DND-41 (cell line): ENCODE results near the gene PCBP4.

Experiments
- ATAC-seq: fragments of 200-7000 bp; cut with Tn5 transposase; 3 replicates; pipeline ENCODE4 v1.9.1; 2021; ENCODE audit warnings: low read depth; ENCODE audit not compliant: insufficient read depth
- DNase-seq: peaks from one replicate; pipeline ENCODE4 v3.0.0-alpha.2; 2020
- H2AFZ ChIP-seq: 2 replicates; pipeline ENCODE4 v1.6.0; 2012; ENCODE audit warnings: low read depth, low read length
- H3K27ac ChIP-seq: 2 replicates; pipeline ENCODE4 v1.5.1; 2012; ENCODE audit warnings: low read length, inconsistent platforms
- H3K27me3 ChIP-seq: fragments of 200-600 bp; sonication (generic); 2 replicates; pipeline ENCODE4 v1.6.0; 2012; ENCODE audit warnings: low read length, mild to moderate bottlenecking, inconsistent platforms; ENCODE audit not compliant: insufficient read depth, poor library complexity
- H3K36me3 ChIP-seq: 2 replicates; pipeline ENCODE4 v1.5.1; 2012; ENCODE audit warnings: low read length, inconsistent platforms; ENCODE audit not compliant: insufficient read depth
- H3K4me1 ChIP-seq: 2 replicates; pipeline ENCODE4 v1.5.1; 2012; ENCODE audit warnings: mild to moderate bottlenecking, low read length; ENCODE audit not compliant: insufficient read depth
- H3K4me2 ChIP-seq: 2 replicates; pipeline ENCODE4 v1.6.0; 2012; ENCODE audit warnings: mild to moderate bottlenecking, moderate library complexity, low read length, inconsistent platforms; ENCODE audit not compliant: insufficient read depth
- H3K4me3 ChIP-seq, 2 experiments: fragments of 200-600 bp in 1 of 2; shearing (Covaris generic) in 1 of 2; 2 replicates each; pipeline ENCODE4 v1.5.1; 2012 to 2016; ENCODE audit warnings: inconsistent platforms in 2 of 2, low read length in 2 of 2, mild to moderate bottlenecking in 2 of 2, low read depth in 1 of 2, moderate library complexity in 1 of 2
- H3K79me2 ChIP-seq: 2 replicates; pipeline ENCODE4 v1.6.0; 2012; ENCODE audit warnings: low read length, inconsistent platforms; ENCODE audit not compliant: insufficient read depth
- H3K9ac ChIP-seq: 2 replicates; pipeline ENCODE4 v1.6.0; 2012; ENCODE audit warnings: low read depth, mild to moderate bottlenecking, inconsistent platforms, low read length, moderate library complexity
- H3K9me3 ChIP-seq: 2 replicates; pipeline ENCODE4 v1.5.1; 2012; ENCODE audit warnings: low read length, moderate library complexity, mild to moderate bottlenecking, inconsistent platforms; ENCODE audit not compliant: insufficient read depth, severe bottlenecking
- H4K20me1 ChIP-seq: 2 replicates; pipeline ENCODE4 v1.6.0; 2012; ENCODE audit warnings: low read length; ENCODE audit not compliant: insufficient read depth
- CTCF ChIP-seq: IDR thresholded peaks from 2 replicates; pipeline ENCODE4 v1.5.1; 2012; ENCODE audit warnings: borderline replicate concordance, low read length, moderate library complexity, mild to moderate bottlenecking; ENCODE audit not compliant: poor library complexity, severe bottlenecking; ENCODE audit errors: extremely low read depth
- EZH2 ChIP-seq: IDR thresholded peaks from 3 replicates; pipeline ENCODE4 v1.6.1; 2012; ENCODE audit warnings: borderline replicate concordance, low read depth, mild to moderate bottlenecking, moderate library complexity, low read length, inconsistent platforms; ENCODE audit not compliant: severe bottlenecking

The PCBP4 gene

GRCh38 chr3:51985063-51985462 lies 17.8 kb upstream of the PCBP4 start:
- Histone ChIP-seq H3K27me3 (no peaks in the 10 kb centered on the region), H3K9me3 (no peaks in the 10 kb centered on the region), H4K20me1 (peaks cover 11% of the 10 kb centered on the region; the same call in 1 of the 2 replicates), H3K27ac (peak overlapping the region; percentile 30; the same call in 1 of the 2 replicates), H3K9ac (no peak overlapping the region), H3K4me1 (peaks cover 36% of the 10 kb centered on the region), H3K4me2 (no peak overlapping the region), H3K36me3 (peaks cover 12% of the 10 kb centered on the region), H2AFZ (no peak overlapping the region), H3K4me3 (no peak overlapping the region), H3K79me2 (peaks cover 17% of the 10 kb centered on the region)
- ATAC-seq = no peak
- DNase-seq = no peak
- TF ChIP-seq CTCF (no peak), EZH2 (no peak)

DNA sequence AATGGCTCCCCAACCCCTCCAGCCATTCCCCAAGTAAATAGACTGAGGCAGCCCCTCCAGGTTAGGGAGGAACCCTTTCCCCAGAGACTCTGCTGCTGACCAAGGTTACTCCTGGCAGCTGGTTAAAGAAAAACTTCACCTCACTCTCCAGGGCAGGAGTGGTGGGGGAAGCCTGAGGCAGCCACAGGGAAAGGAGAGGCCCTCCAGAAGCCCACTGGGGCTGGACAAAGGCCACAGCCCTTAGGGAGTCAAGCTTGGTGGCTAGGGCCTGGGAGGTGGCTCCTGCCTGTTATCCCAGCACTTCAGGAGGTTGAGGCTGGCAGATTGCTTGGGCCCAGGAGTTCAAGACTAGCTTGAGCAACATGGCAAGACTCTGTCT lies 17.0 kb upstream of the PCBP4 start:
- H3K4me1 ChIP-seq = peaks cover 36% of the 10 kb centered on the region
- H3K79me2 ChIP-seq = peaks cover 17% of the 10 kb centered on the region
- H3K9me3 ChIP-seq = no peaks in the 10 kb centered on the region
- no peak for ATAC-seq
- DNase-seq = no peak
- H3K4me2 ChIP-seq = peak overlapping the region; percentile 97
- H3K9ac ChIP-seq = peak overlapping the region; percentile 66
- peak overlapping the region in 1 of 2 experiments; percentile 77; a peak in 1 of 4 replicates for H3K4me3 ChIP-seq
- TF ChIP-seq CTCF (no peak), EZH2 (no peak)
- no peaks in the 10 kb centered on the region for H3K27me3 ChIP-seq
- H3K36me3 ChIP-seq = peaks cover 12% of the 10 kb centered on the region; the same call in 1 of the 2 replicates
- H3K27ac ChIP-seq = peak overlapping the region; percentile 84
- H2AFZ ChIP-seq = no peak overlapping the region
- peaks cover 8% of the 10 kb centered on the region; the same call in 1 of the 2 replicates for H4K20me1 ChIP-seq

DNA sequence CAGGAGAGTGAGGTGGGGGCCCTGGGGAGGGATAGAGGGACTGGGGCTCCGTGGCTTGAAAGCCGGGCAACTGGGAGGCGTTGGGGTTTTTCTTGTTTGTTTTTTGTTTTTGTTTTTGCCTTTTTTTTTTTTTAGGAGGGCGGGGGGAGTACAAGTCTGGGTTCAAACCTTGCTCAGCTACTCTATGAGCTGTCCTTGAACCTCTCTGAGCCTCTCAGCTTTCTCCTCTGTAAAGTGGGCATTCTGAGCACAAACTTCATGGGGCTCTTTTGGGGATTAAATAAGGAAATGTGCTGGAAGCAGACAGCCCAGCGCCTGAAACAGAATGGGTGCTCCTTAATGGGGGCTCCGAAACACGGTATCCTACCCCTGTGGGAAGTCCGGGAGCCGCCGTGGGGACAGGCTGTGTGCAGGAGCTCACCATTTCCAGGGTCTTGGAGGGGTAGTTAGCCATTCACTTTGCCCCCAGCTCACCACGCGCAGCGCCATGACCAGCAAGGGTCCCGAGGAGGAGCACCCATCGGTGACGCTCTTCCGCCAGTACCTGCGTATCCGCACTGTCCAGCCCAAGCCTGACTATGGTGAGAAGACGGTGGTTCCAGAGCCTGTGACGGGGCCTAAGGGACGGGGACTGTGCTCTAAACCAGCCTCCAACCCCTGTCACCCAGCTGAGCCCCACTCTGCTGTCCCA lies 16.5 kb upstream of the PCBP4 start:
- Histone ChIP-seq H3K27me3 (no peaks in the 10 kb centered on the region), H3K9ac (peak overlapping the region; percentile 66), H3K36me3 (peaks cover 12% of the 10 kb centered on the region; the same call in 1 of the 2 replicates), H2AFZ (peak overlapping the region; percentile 81), H3K27ac (peak overlapping the region; percentile 84), H3K4me1 (peaks cover 36% of the 10 kb centered on the region), H4K20me1 (peaks cover 2% of the 10 kb centered on the region; the same call in 1 of the 2 replicates), H3K79me2 (peaks cover 17% of the 10 kb centered on the region), H3K9me3 (no peaks in the 10 kb centered on the region), H3K4me3 (peak overlapping the region; percentile 27 to 77), H3K4me2 (peak overlapping the region; percentile 97)
- ATAC-seq (no peak), DNase-seq (no peak)
- TF ChIP-seq CTCF = no peak
- TF ChIP-seq EZH2 = no peak
